Measurements from ENCODE around the gene C1orf141. TPM values are rescaled to one million over a fixed set of nuclear protein-coding genes. Genes with fewer than 3 reads are reported as not detected.

C1orf141 gene
- total and polyA plus RNA-seq, 2 of the 8 experiments (the other 6 are each of a cell fraction or from before 2014, with no cell fraction given), result not detected

- no peak overlapping the region for H2BK12ac ChIP-seq (ENCODE audit: low read depth, low read length)
- no peak overlapping the region for H3K4ac ChIP-seq (replicated peaks; ENCODE audit: insufficient read length, low read depth, low read length)
- no peak overlapping the region for H3K14ac ChIP-seq (ENCODE audit: insufficient read length)
- H4K8ac ChIP-seq (ENCODE audit: extremely low read depth, insufficient read depth, low read length), result no peak overlapping the region
- no peak for DNase-seq (ENCODE audit: low read depth in 1 of 2, low spot score in 2 of 2)
- H3K56ac ChIP-seq (replicated peaks; ENCODE audit: insufficient read length, low read depth, low read length), result no peak overlapping the region
- H3K23me2 ChIP-seq (ENCODE audit: low read depth, low read length), result no peaks in the 10 kb centered on the region; the same call in 1 of the 2 replicates
- H2BK120ac ChIP-seq (replicated peaks; ENCODE audit: low read depth, low read length), result no peak overlapping the region
- H3K27ac ChIP-seq (ENCODE audit: low read depth, low read length), result no peak overlapping the region
- no peak overlapping the region for H2AFZ ChIP-seq (ENCODE audit: low read length)
- H3K4me1 ChIP-seq (replicated peaks in 1 of 4; ENCODE audit: control insufficient read depth in 3 of 4, insufficient read depth in 4 of 4, low read length in 3 of 4), result no peaks in the 10 kb centered on the region
- no peak overlapping the region for H3K23ac ChIP-seq (ENCODE audit: insufficient read length)
- TF ChIP-seq JUND (IDR thresholded peaks at IDR 0.05; ENCODE audit: low read length), result no peak
- no peak for TF ChIP-seq CHD1 (IDR thresholded peaks at IDR 0.05; ENCODE audit: low read depth, low read length)
- no peak for TF ChIP-seq TEAD4 (IDR thresholded peaks at IDR 0.05; ENCODE audit: low read depth, low read length)
- TF ChIP-seq SP2 (IDR thresholded peaks at IDR 0.05; ENCODE audit: low read length), result no peak
- TF ChIP-seq SP4 (IDR thresholded peaks at IDR 0.05; ENCODE audit: low read length), result no peak
- no peak for TF ChIP-seq ASH2L (IDR thresholded peaks at IDR 0.05; ENCODE audit: low read length)
- TF ChIP-seq SIN3A (conservative IDR thresholded peaks at IDR 0.05 in 1 of 2, IDR thresholded peaks at IDR 0.05 in 1 of 2; ENCODE audit: low read depth in 1 of 2, low read length in 2 of 2), result no peak
- TF ChIP-seq KDM4A (IDR thresholded peaks at IDR 0.05; ENCODE audit: low read depth, low read length, severe bottlenecking), result no peak
- TF ChIP-seq GABPA (IDR thresholded peaks at IDR 0.05; ENCODE audit: borderline replicate concordance, insufficient read depth, low read length), result no peak
- no peak for TF ChIP-seq ATF2 (IDR thresholded peaks at IDR 0.05; ENCODE audit: low read length)
- H2AK5ac ChIP-seq (ENCODE audit: low read depth, low read length), result no peak overlapping the region
- H2BK5ac ChIP-seq (ENCODE audit: low read depth, low read length), result no peak overlapping the region
- H4K5ac ChIP-seq (ENCODE audit: insufficient read length, low read depth, low read length), result no peak overlapping the region
- H3K36me3 ChIP-seq (ENCODE audit: control insufficient read depth in 2 of 4, insufficient read depth in 4 of 4, low read length in 3 of 4), result no peaks in the 10 kb centered on the region
- H3K9ac ChIP-seq (replicated peaks in 1 of 4; ENCODE audit: extremely low read depth in 1 of 4, low read depth in 3 of 4, low read length in 3 of 4), result no peak overlapping the region
- WGBS, 2 experiments (ENCODE audit: extremely low coverage in 1 of 2, insufficient coverage in 1 of 2, insufficient read length in 1 of 2, insufficient replicate concordance in 2 of 2, low coverage in 1 of 2, low lambda C conversion rate in 2 of 2, missing lambda C conversion rate in 1 of 2), result 94% methylated on average over 1 of the region's 1 CpG; no CpG with 5 or more reads in 1 of the 2 experiments
- ChIA-PET CTCF (ENCODE audit: partially characterized antibody) (interaction anchor here (1.0 to 5.1 kb wide), 14 partner anchors 8 to 131 kb away, joined by 3 to 34 read pairs (median 4); partner anchors contain the start of gene C1orf141), POLR2A (ENCODE audit: partially characterized antibody) (interaction anchor here (1.4 kb wide), 1 partner anchor 9 kb away, joined by 3 read pairs; no protein-coding TSS in a partner anchor)
- no peak overlapping the region for H4K91ac ChIP-seq (replicated peaks; ENCODE audit: insufficient read length, low read length)
- H2BK20ac ChIP-seq (ENCODE audit: low read length), result no peak overlapping the region
- no peaks in the 10 kb centered on the region for H3K79me1 ChIP-seq (ENCODE audit: low read depth, low read length)
- H3K9me3 ChIP-seq (ENCODE audit: insufficient read depth in 2 of 2, low read depth in 1 of 2, low read length in 1 of 2), result no peaks in the 10 kb centered on the region
- FAIRE-seq, result no peak
- H3K18ac ChIP-seq (ENCODE audit: extremely low read depth, low read length), result no peak overlapping the region
- H3K79me2 ChIP-seq (ENCODE audit: control insufficient read depth in 1 of 2, insufficient read depth in 2 of 2, low read length in 2 of 2), result no peaks in the 10 kb centered on the region
- H3K4me2 ChIP-seq (ENCODE audit: insufficient read depth in 1 of 2, low read depth in 2 of 2, low read length in 2 of 2), result no peak overlapping the region
- H3K4me3 ChIP-seq (ENCODE audit: extremely low read depth in 1 of 4, insufficient read depth in 2 of 4, low read depth in 3 of 4, low read length in 4 of 4), result no peak overlapping the region
- H2BK15ac ChIP-seq (ENCODE audit: low read length), result no peak overlapping the region
- no peaks in the 10 kb centered on the region for H4K20me1 ChIP-seq (replicated peaks in 1 of 2; ENCODE audit: control insufficient read depth in 1 of 2, insufficient read depth in 2 of 2, low read length in 2 of 2)
- H3K27me3 ChIP-seq (replicated peaks in 1 of 4; ENCODE audit: control insufficient read depth in 3 of 4, extremely low read depth in 1 of 4, insufficient read depth in 3 of 4, low read length in 3 of 4), result no peaks in the 10 kb centered on the region
Measured at GRCh38 chr1:67126974-67127373, 7.8 kb downstream of the C1orf141 start.

Measured in H1 (cell line).